Ascending aorta (tissue), 2 donors: ENCODE results near the gene ADH5. TPM values are rescaled to one million over a fixed set of nuclear protein-coding genes. Genes with fewer than 3 reads are reported as not detected.

ENCODE experiments used
- DNase-seq, 2 donors: peaks; one replicate each; pipeline ENCODE4 v3.0.0-alpha.2; 2019; ENCODE audit warnings: low spot score in 2 of 2
- H3K27ac ChIP-seq, 2 donors: fragments of 200-600 bp; sonication (generic); one replicate each; pipeline ENCODE4 v1.5.1; 2016 to 2017; ENCODE audit warnings: mild to moderate bottlenecking in 1 of 2
- H3K27me3 ChIP-seq: fragments of 200-600 bp; sonication (generic); one replicate; pipeline ENCODE4 v1.5.1; 2017
- H3K36me3 ChIP-seq, 2 donors: fragments of 200-600 bp; sonication (generic); one replicate each; pipeline ENCODE4 v1.5.1; 2016
- H3K4me1 ChIP-seq, 2 donors: fragments of 200-600 bp; sonication (generic); one replicate each; pipeline ENCODE4 v1.5.1; 2016 to 2017; ENCODE audit warnings: mild to moderate bottlenecking in 1 of 2
- H3K4me3 ChIP-seq, 2 donors: fragments of 200-600 bp; sonication (generic); one replicate each; pipeline ENCODE4 v1.5.1; 2016 to 2017; ENCODE audit warnings: mild to moderate bottlenecking in 1 of 2
- H3K9me3 ChIP-seq, 2 donors: fragments of 200-600 bp; sonication (generic); one replicate each; pipeline ENCODE4 v1.5.1; 2016
- intact Hi-C: fragments of 100-400 bp; cut with DNase I; formaldehyde crosslinking; loops from one replicate; pipeline ENCODE4 v1.15.1; 2023
- total RNA-seq: library from RNA; depleted of rRNA; stranded (reverse); fragments of >200 nt; gene quantifications from one replicate; pipeline ENCODE4 v1.1.0, GENCODE V29; 2016
- TF ChIP-seq, protein P1 (sequence below), 3 experiments: fragments of 200-600 bp in 2 of 3; fragments of 450-650 bp in 1 of 3; sonication (generic) in 2 of 3; IDR thresholded peaks; one replicate each; pipeline ENCODE4 v1.5.1; 2016 to 2019; ENCODE audit warnings: antibody characterized with exemption in 3 of 3, mild to moderate bottlenecking in 1 of 3, moderate library complexity in 1 of 3

The ADH5 gene
- total RNA-seq, 1 donor from 2014 or later: 93.4 TPM

DNA sequence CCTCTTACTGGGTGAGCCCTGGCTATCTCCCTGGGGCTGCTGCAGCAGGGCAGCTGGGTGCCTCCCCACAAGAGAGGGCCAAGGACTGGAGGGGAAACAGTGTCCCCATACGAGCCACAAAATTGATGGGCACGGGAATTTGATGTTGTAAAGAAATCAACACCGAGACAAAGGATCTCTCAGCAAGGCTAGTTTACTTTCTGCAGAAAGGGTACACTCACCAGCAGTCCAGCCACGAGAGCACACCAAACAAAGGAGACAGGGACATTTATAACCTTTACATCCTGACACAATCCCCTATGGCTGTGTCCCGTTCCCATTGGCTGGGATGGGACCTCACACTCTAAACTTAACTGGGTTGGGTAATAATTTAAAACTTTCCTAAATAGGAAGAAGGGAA, 67.2 kb downstream of the ADH5 start:
- Histone ChIP-seq H3K27ac (no peak overlapping the region), H3K4me3 (no peak overlapping the region), H3K4me1 (peaks cover 0 to 2% of the 10 kb centered on the region in 2 donors), H3K27me3 (no peaks in the 10 kb centered on the region), H3K9me3 (peaks cover 5 to 16% of the 10 kb centered on the region in 2 donors), H3K36me3 (peaks cover 0 to 6% of the 10 kb centered on the region in 2 donors)
- DNase-seq: no peak
- TF ChIP-seq, protein P1, sequence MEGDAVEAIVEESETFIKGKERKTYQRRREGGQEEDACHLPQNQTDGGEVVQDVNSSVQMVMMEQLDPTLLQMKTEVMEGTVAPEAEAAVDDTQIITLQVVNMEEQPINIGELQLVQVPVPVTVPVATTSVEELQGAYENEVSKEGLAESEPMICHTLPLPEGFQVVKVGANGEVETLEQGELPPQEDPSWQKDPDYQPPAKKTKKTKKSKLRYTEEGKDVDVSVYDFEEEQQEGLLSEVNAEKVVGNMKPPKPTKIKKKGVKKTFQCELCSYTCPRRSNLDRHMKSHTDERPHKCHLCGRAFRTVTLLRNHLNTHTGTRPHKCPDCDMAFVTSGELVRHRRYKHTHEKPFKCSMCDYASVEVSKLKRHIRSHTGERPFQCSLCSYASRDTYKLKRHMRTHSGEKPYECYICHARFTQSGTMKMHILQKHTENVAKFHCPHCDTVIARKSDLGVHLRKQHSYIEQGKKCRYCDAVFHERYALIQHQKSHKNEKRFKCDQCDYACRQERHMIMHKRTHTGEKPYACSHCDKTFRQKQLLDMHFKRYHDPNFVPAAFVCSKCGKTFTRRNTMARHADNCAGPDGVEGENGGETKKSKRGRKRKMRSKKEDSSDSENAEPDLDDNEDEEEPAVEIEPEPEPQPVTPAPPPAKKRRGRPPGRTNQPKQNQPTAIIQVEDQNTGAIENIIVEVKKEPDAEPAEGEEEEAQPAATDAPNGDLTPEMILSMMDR (IDR thresholded peaks at IDR 0.05): no peak
- intact Hi-C loops: no loop called here

Other genes with a start within 250 kb of the ADH5 start
- gene EIF4E, start 159.7 kb downstream of the ADH5 start, total RNA-seq: 6.0 TPM
- 53.2 TPM for gene METAP1, start 93.1 kb downstream of the ADH5 start, total RNA-seq
- gene ADH4, start 55.5 kb upstream of the ADH5 start, total RNA-seq: 0.96 TPM
- not detected for gene ADH6, start 130.5 kb upstream of the ADH5 start, total RNA-seq
- gene ADH1A, start 202.2 kb upstream of the ADH5 start, total RNA-seq: not detected
- 650 TPM for gene ADH1B, start 232.6 kb upstream of the ADH5 start, total RNA-seq